H9 (cell line): ENCODE measurements around the gene CPT2. TPM values are rescaled to one million over a fixed set of nuclear protein-coding genes. Genes with fewer than 3 reads are reported as not detected.

Source experiments
- DNase-seq: peaks from one replicate; pipeline ENCODE4 v3.0.0-alpha.2; 2017
- H2AFZ ChIP-seq: one replicate; pipeline ENCODE4 v1.6.1; 2013; ENCODE audit warnings: mild to moderate bottlenecking, low read length, control low read depth, moderate library complexity
- H2AK5ac ChIP-seq: 2 replicates; pipeline ENCODE4 v1.6.1; 2013; ENCODE audit warnings: low read length, control low read depth, mixed read lengths; ENCODE audit not compliant: insufficient read length
- H2BK120ac ChIP-seq: one replicate; pipeline ENCODE4 v1.6.1; 2013; ENCODE audit warnings: low read depth, mild to moderate bottlenecking, low read length, control low read depth, inconsistent platforms; ENCODE audit not compliant: poor library complexity, severe bottlenecking
- H2BK12ac ChIP-seq: 2 replicates; pipeline ENCODE4 v1.6.1; 2013; ENCODE audit warnings: low read length, control low read depth, mixed read lengths, low read depth; ENCODE audit not compliant: insufficient read length
- H2BK15ac ChIP-seq: 2 replicates; pipeline ENCODE4 v1.6.1; 2013; ENCODE audit warnings: low read depth, low read length, control low read depth
- H2BK20ac ChIP-seq: one replicate; pipeline ENCODE4 v1.6.1; 2013; ENCODE audit warnings: low read depth, mild to moderate bottlenecking, low read length, control low read depth, inconsistent platforms; ENCODE audit not compliant: poor library complexity, severe bottlenecking
- H2BK5ac ChIP-seq: 2 replicates; pipeline ENCODE4 v1.6.1; 2013; ENCODE audit warnings: low read length, control low read depth, mixed read lengths; ENCODE audit not compliant: insufficient read length
- H3K14ac ChIP-seq: 2 replicates; pipeline ENCODE4 v1.6.1; 2013; ENCODE audit warnings: low read length, control low read depth; ENCODE audit not compliant: insufficient read depth
- H3K18ac ChIP-seq: 2 replicates; pipeline ENCODE4 v1.6.1; 2013; ENCODE audit warnings: low read depth, mild to moderate bottlenecking, mixed read lengths, low read length, control low read depth; ENCODE audit not compliant: insufficient read length
- H3K23ac ChIP-seq: 2 replicates; pipeline ENCODE4 v1.6.1; 2013; ENCODE audit warnings: low read length, control low read depth, mixed read lengths, low read depth; ENCODE audit not compliant: insufficient read length
- H3K23me2 ChIP-seq: 2 replicates; pipeline ENCODE4 v1.6.1; 2013; ENCODE audit warnings: low read depth, mild to moderate bottlenecking, mixed read lengths, low read length, control low read depth; ENCODE audit not compliant: insufficient read length, poor library complexity, severe bottlenecking
- H3K27ac ChIP-seq: 2 replicates; pipeline ENCODE4 v1.5.1; 2013; ENCODE audit warnings: low read length, control low read depth, mixed read lengths, low read depth; ENCODE audit not compliant: insufficient read length
- H3K27me3 ChIP-seq: 2 replicates; pipeline ENCODE4 v1.6.1; 2013; ENCODE audit warnings: low read length, control low read depth, inconsistent platforms; ENCODE audit not compliant: insufficient read depth
- H3K4ac ChIP-seq: 2 replicates; pipeline ENCODE4 v1.6.1; 2013; ENCODE audit warnings: low read depth, mild to moderate bottlenecking, control low read depth, inconsistent platforms, low read length, moderate library complexity
- H3K4me1 ChIP-seq: 2 replicates; pipeline ENCODE4 v1.6.1; 2013; ENCODE audit warnings: low read length, control low read depth, inconsistent platforms; ENCODE audit not compliant: insufficient read depth
- H3K4me2 ChIP-seq: 2 replicates; pipeline ENCODE4 v1.6.1; 2013; ENCODE audit warnings: low read length, control low read depth, mixed read lengths; ENCODE audit not compliant: insufficient read length, insufficient read depth
- H3K56ac ChIP-seq: 2 replicates; pipeline ENCODE4 v1.6.1; 2013; ENCODE audit warnings: low read depth, mild to moderate bottlenecking, mixed read lengths, low read length, control low read depth; ENCODE audit not compliant: insufficient read length
- H3K79me1 ChIP-seq: 2 replicates; pipeline ENCODE4 v1.6.1; 2013; ENCODE audit warnings: low read depth, mild to moderate bottlenecking, moderate library complexity, low read length, control low read depth, inconsistent platforms; ENCODE audit not compliant: insufficient read depth, poor library complexity, severe bottlenecking
- H3K79me2 ChIP-seq: 2 replicates; pipeline ENCODE4 v1.6.1; 2013; ENCODE audit warnings: low read length, control low read depth, inconsistent platforms; ENCODE audit not compliant: insufficient read depth
- H3K9ac ChIP-seq: 2 replicates; pipeline ENCODE4 v1.6.1; 2013; ENCODE audit warnings: low read length, control low read depth, mixed read lengths; ENCODE audit not compliant: insufficient read length; ENCODE audit errors: extremely low read depth
- H3K9me3 ChIP-seq: one replicate; pipeline ENCODE4 v1.6.1; 2013; ENCODE audit warnings: low read depth, low read length, inconsistent platforms; ENCODE audit not compliant: control insufficient read depth
- H3T11ph ChIP-seq: one replicate; pipeline ENCODE4 v1.6.1; 2013; ENCODE audit warnings: mild to moderate bottlenecking, low read length, control low read depth, inconsistent platforms
- H4K20me1 ChIP-seq: one replicate; pipeline ENCODE4 v1.6.1; 2013; ENCODE audit not compliant: control insufficient read depth, insufficient read length, insufficient read depth
- H4K5ac ChIP-seq: 2 replicates; pipeline ENCODE4 v1.6.1; 2013; ENCODE audit warnings: low read depth, mild to moderate bottlenecking, mixed read lengths, low read length, control low read depth; ENCODE audit not compliant: insufficient read length
- H4K8ac ChIP-seq: replicated peaks from 2 replicates; pipeline ENCODE4 v1.6.1; 2013; ENCODE audit warnings: low read length, control low read depth, mixed read lengths, low read depth; ENCODE audit not compliant: insufficient read length
- H4K91ac ChIP-seq: 2 replicates; pipeline ENCODE4 v1.6.1; 2013; ENCODE audit warnings: low read depth, mild to moderate bottlenecking, moderate library complexity, mixed read lengths, low read length, control low read depth; ENCODE audit not compliant: insufficient read length
- H3K27ac Mint-ChIP-seq, 3 experiments: 2 replicates in 2 of 3; 3 replicates in 1 of 3; pipeline ENCODE4 v1.8.0; 2020 to 2021; ENCODE audit warnings: mixed read lengths in 3 of 3, mild to moderate bottlenecking in 1 of 3, moderate library complexity in 1 of 3
- H3K27me3 Mint-ChIP-seq: 2 replicates; pipeline ENCODE4 v1.8.0; 2021; ENCODE audit warnings: low read depth, mild to moderate bottlenecking, moderate library complexity, mixed read lengths
- H3K36me3 Mint-ChIP-seq, 3 experiments: 2 replicates in 2 of 3; 3 replicates in 1 of 3; pipeline ENCODE4 v1.8.0; 2020 to 2021; ENCODE audit warnings: low read depth in 3 of 3, mixed read lengths in 3 of 3; ENCODE audit not compliant: insufficient read depth in 1 of 3
- H3K4me1 Mint-ChIP-seq, 2 experiments: 2 replicates each; pipeline ENCODE4 v1.8.0; 2020; ENCODE audit warnings: mixed read lengths in 2 of 2
- H3K4me3 Mint-ChIP-seq, 2 experiments: 2 replicates in 1 of 2; 3 replicates in 1 of 2; pipeline ENCODE4 v1.8.0; 2020 to 2021; ENCODE audit warnings: mild to moderate bottlenecking in 2 of 2, mixed read lengths in 2 of 2, moderate library complexity in 1 of 2
- H3K9me3 Mint-ChIP-seq, 2 experiments: 2 replicates in 1 of 2; 3 replicates in 1 of 2; pipeline ENCODE4 v1.8.0; 2020; ENCODE audit warnings: mild to moderate bottlenecking in 2 of 2, mixed read lengths in 2 of 2, moderate library complexity in 1 of 2
- WGBS: extraction: QIAGEN DNeasy Blood & Tissue Kit; methylation state at CpG from one replicate; pipeline ENCODE4 v1.1.7; 2013; ENCODE audit warnings: missing lambda C conversion rate, low lambda C conversion rate, mixed read lengths; ENCODE audit not compliant: insufficient read length; ENCODE audit errors: extremely low coverage; 5-methylcytosine and 5-hydroxymethylcytosine counted together
- total RNA-seq: library from RNA; stranded (reverse); gene quantifications from 2 replicates; pipeline ENCODE4 v1.2.1, GENCODE V29; 2021
- TF ChIP-seq, protein P1 (sequence below): fragments of 200-600 bp; sonication (generic); conservative IDR thresholded peaks from 3 replicates; pipeline ENCODE4 v1.8.0; 2021; ENCODE audit warnings: antibody characterized with exemption, mild to moderate bottlenecking

The CPT2 gene
- total RNA-seq, 1 experiment from 2014 or later = 33.2 TPM

GRCh38 chr1:53256511-53257453 is 60.2 kb downstream of the CPT2 start:
- H3K27ac Mint-ChIP-seq = peak overlapping the region in 1 of 3 experiments; percentile 19; a peak in 1 of 7 replicates
- Histone ChIP-seq H2BK5ac (no peak overlapping the region), H3K4me2 (no peak overlapping the region), H2BK12ac (no peak overlapping the region), H3K23ac (no peak overlapping the region), H3K79me2 (no peaks in the 10 kb centered on the region), H3K4ac (no peak overlapping the region), H3K14ac (no peak overlapping the region), H3K9me3 (no peaks in the 10 kb centered on the region), H2BK120ac (no peak overlapping the region), H3K18ac (no peak overlapping the region), H3T11ph (no peak overlapping the region), H3K4me1 (no peaks in the 10 kb centered on the region), H3K9ac (no peak overlapping the region), H3K27me3 (no peaks in the 10 kb centered on the region), H2AK5ac (no peak overlapping the region), H3K23me2 (no peaks in the 10 kb centered on the region), H2BK15ac (no peak overlapping the region), H4K91ac (no peak overlapping the region), H2AFZ (no peak overlapping the region), H3K56ac (no peak overlapping the region), H4K20me1 (no peaks in the 10 kb centered on the region), H4K8ac (no peak overlapping the region), H3K79me1 (no peaks in the 10 kb centered on the region), H4K5ac (no peak overlapping the region), H3K27ac (no peak overlapping the region), H2BK20ac (no peak overlapping the region)
- H3K9me3 Mint-ChIP-seq = no peaks in the 10 kb centered on the region
- TF ChIP-seq, protein P1, sequence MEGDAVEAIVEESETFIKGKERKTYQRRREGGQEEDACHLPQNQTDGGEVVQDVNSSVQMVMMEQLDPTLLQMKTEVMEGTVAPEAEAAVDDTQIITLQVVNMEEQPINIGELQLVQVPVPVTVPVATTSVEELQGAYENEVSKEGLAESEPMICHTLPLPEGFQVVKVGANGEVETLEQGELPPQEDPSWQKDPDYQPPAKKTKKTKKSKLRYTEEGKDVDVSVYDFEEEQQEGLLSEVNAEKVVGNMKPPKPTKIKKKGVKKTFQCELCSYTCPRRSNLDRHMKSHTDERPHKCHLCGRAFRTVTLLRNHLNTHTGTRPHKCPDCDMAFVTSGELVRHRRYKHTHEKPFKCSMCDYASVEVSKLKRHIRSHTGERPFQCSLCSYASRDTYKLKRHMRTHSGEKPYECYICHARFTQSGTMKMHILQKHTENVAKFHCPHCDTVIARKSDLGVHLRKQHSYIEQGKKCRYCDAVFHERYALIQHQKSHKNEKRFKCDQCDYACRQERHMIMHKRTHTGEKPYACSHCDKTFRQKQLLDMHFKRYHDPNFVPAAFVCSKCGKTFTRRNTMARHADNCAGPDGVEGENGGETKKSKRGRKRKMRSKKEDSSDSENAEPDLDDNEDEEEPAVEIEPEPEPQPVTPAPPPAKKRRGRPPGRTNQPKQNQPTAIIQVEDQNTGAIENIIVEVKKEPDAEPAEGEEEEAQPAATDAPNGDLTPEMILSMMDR = no peak
- no peak for DNase-seq
- no peak overlapping the region for H3K4me3 Mint-ChIP-seq
- no CpG with 5 or more reads among the region's 11 CpGs for WGBS
- no peaks in the 10 kb centered on the region for H3K4me1 Mint-ChIP-seq
- peaks cover 44 to 89% (median 85%) of the 10 kb centered on the region in 3 experiments for H3K36me3 Mint-ChIP-seq
- H3K27me3 Mint-ChIP-seq = no peaks in the 10 kb centered on the region
